ENCODE measurements around the gene CPEB3.
A peak's percentile ranks its signal among the peaks of the same experiment; 100 is the strongest.
"Not testable (repeated sequence)": the region's sequence is repeated elsewhere in the genome, so short reads cannot be mapped to it uniquely, and the experiment has no call there.

CPEB3 gene

DNA sequence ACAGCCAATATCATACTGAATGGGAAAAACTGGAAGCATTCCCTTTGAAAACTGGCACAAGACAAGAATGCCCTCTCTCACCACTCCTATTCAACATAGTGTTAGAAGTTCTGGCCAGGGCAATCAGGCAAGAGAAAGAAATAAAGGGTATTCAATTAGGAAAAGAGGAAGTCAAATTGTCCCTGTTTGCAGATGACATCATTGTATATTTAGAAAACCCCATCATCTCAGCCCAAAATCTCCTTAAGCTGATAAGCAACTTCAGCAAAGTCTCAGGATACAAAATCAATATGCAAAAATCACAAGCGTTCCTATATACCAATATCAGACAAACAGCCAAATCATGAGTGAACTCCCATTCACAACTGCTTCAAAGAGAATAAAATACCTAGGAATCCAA is 156.8 kb downstream of the CPEB3 start:
- DNase-seq: not testable (repeated sequence)

DNA sequence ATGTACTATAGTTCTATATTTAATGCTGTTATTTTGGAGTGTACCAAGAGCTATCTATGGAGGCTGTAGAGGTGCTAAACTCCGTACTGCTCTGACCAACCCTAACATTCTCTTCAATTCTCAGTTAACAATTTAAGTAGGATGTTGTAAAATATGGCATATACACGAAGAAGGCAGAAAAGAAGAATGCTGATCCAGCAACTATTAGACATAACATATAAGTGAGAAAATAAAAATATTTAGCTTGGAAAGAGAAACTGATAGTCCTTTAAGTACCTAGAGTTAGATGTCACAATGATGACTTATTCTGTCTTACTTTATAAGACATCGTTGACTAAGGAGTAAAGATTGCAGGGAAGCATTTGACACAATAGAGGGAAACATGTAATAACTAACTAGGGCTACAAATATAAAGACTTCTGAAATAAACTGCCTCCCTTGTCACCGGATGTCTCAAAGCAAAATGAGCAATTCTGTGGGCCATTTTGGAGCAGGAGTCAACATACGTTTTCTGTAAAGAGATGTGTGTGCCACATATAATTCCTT is 159.5 kb downstream of the CPEB3 start:
- no peak for DNase-seq

DNA sequence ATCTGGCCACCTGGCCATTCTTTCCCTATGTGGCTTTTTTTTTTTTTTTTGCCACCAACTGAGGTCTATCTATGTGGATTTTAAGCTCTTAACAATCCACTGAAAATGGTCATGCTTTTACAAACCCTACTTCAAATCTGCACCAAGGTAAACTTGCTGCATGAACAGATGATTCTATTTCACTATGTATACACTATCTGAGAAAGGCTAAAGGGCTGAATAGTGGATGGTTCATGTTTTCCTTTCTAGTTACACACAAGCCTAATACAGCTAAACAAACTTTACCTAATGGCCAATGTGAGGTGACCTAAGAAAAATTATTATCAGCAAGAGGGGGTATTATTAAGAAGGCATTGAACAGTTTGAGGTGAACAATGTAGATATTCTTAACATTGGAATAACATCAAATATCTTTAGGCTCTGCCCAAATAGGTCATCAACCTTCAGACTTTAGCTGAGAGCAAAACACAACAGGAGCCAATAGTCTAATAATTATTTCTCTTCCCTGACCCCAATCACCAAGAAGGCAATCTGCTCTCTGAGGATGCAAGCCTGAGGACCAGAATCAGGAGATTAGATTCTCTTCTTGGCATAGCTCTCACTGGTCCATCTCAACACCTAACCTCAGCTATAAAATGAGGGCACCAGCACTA is 160.1 kb downstream of the CPEB3 start:
- no peak for DNase-seq

DNA sequence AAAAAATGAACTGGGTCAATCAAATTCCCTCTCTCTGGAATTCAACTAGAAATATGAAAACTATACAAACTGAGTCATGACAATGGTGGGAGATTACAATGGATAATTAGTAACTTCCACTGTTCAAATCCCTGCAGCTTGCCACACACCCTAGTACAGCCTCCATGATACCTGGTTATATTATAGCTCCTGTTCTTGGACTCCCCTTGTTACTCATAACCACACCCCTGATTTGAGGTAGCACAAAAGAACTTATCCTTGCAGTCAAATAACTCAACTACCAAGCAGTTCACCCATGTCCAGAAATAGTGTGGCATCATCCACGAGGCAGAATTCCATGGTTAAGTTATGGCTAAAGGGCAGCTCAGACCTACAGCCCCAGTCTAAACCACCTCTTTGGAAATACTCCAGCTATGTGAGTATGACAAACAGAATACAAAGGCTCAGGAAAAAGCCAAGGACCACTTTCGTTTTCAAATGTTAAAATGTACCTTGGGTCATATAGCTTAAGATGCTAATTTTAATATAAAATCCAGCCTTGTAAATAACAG is 164.7 kb downstream of the CPEB3 start:
- no peak for DNase-seq

DNA sequence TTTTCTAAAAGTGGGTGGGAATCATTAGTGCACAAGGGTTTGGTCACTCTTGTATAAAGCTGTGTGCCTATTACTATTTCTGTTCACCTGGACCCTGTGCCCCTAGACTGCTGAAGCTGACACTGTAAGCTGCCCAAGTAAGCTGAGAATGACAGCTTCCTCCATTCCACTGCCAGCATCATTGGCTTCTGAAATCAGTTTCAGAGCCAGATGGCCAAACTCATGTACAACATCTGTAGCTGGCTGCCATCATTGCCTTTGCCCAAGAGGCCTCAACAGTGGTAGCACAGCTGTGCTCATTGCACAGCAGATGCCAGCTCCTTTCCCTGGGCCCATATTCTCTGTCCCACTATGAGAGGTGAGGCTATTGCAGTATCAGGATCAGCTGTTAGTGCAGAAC is 165.7 kb downstream of the CPEB3 start:
- DNase-seq: no peak

DNA sequence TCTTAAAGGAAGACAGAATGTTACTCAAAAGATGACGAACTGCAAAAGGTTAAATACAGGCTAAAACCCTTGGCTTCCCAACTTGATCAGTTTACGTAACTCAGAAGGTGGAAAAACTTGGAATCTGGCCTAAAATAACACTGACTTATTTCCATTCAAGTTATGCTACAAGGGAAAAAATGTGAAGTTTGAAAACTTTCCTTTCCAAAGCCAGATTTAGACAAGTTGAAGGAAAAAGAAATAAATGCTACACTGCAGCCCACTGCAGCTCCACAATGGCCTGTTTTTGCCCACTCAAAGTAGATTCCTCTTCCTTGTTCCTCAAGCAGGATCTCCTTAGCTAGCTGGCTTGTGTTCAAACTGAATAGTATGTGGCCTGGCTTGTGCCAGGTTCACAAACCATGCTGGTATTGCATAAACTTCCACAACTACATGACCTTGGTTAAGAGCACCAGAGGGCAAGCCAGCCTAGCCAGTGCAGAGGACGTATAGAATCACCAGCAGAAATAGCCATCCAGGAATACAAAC is 166.2 kb downstream of the CPEB3 start:
- peak; percentile 80 for DNase-seq

DNA sequence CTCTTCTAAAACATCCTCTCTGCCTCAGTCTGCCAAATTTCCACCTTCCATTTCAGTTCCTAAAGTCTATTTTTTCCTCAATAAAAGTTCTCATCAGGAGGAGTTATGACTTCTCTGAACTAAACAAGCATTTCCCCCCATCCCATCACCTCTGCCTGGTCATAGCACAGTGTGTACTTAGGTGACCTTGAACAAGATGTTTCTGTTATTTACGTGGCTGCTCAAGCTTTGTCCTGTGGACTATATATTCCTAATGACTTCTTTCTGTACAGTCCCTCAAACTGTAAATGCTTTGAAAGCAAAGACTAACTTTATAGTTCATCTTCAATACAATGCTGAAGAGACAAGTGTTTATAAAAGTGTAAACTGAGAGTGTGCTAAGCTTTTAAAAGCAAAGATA is 166.9 kb downstream of the CPEB3 start:
- no peak for DNase-seq

DNA sequence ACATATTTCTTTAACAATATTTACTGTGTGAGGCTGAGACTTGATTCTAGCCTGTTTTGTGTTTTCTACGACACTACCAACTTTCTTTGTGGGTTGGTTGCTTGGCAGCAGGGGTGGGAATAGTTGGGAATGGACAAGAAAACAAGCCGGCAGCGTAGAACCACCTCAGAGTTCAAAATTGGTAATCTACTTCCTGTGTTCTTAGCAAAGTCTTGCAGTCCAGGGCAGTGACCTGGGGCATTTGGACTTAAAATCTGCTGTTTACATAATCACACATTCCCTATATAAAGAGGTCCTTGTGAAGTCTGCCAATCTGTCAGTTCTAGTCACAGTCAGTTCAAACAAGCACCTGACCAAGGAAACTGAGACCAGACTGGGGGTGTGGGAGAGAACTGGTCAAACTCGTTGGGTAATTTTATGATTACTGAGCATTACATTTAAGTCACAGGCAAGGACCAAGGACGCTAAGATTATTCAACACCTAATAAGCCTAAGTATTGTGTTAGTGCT is 167.9 kb downstream of the CPEB3 start:
- DNase-seq: peak; percentile 12

DNA sequence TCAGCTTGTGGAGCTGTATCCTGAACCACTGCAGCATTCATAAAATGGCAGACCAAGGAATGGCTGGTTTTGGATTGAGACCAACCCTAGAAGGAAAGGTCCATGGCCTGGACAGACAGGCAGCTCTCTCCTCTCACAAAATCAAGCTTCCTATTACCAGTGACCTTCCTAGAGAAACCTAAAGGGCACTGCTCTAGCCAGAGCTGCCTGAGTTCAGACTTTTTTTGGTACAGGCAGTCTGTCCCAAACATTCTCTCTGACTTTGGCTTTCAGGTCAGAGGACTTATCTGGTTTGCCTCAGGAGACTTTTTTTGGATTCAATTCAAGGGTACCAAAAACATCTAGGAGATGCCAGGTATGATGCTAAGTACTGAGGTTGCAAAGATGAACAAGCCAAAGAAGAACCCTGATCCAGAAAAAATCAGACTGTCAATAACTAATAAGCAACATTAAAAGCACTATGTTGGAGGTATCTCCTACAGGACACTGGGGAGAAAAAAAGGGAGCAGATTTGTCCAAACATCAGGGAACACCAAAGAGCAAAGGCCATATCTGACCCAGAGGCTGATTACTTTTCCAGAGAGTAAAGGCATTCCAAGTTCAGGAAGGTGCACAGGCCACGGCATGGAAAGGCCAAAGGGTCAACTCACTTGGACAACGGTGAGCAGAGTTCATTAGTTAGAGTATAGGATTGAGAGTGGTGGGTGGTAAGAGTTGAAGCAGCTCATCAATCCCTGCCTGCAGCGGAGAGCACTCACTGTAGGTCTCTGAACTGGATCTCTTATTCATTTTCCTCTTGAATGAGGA is 169.0 kb downstream of the CPEB3 start:
- DNase-seq: no peak

DNA sequence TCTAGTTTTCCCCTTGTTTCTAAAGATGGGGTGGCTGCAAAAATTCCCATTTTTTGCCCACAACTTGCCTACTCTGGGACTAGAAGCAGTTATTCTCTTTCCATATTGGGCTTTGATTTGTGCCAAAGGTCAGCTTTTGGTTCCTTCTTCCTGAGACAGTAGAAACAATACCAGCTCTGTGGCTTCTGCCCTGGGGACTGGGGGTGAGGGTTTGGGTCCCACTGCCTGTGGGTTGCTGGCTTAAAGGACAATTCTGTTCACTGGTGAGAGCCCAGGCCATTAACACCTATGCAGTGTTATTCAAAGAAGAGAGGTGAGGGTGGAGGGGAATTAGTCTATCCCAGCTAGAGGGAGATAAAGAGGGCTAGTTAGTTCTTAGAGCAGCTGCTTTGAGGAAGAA is 171.5 kb downstream of the CPEB3 start:
- DNase-seq: no peak

DNA sequence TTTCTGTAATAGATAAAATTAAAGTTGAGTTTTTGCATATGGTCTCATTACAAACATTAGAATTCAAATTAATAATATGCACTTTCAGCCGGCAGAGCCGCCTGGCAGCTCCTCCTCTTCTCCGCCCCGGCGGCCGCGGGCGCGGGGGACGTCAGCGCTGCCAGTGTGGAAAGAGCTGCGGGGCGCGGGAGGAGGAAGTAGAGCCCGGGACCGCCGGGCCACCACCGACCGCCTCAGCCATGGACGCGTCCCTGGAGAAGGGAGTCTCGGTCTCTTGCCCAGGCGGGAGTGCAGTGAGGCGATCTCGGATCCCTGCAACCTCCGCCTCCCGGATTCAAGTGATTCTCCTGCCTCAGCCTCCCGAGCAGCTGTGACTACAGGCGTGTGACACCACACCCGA is 176.0 kb downstream of the CPEB3 start:
- not testable (repeated sequence) for DNase-seq

DNA sequence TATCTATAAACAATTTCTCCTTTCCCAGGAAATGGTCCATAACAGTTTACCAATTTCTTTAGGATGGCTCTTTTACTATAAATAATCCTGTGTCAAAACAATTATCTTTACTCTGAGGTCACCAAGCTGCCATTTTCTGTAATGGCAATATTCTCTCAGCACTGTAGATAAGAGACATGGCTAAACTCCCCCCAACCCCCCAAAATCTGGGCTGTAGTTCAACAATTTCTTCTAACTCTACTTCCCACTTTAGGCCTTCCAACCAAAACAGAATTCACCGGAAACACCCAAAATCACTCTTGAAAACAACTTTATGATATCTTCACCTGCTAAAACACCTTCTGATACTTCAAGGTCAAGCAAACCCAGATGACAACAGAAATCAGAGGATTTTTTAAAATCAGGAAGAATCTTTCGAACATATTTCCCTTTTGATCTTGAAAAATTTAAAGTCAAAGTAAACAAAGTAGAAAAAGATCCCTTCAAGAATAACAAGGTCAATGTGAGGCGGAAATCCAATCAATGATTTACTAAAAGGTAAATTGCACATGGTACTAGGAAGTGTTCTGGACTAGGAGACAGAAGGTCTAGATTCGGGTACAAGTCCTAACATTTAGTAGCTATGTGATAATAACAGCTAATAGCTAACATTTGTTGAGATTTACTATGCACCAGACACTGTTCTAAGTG is 176.8 kb downstream of the CPEB3 start:
- no peak for DNase-seq

DNA sequence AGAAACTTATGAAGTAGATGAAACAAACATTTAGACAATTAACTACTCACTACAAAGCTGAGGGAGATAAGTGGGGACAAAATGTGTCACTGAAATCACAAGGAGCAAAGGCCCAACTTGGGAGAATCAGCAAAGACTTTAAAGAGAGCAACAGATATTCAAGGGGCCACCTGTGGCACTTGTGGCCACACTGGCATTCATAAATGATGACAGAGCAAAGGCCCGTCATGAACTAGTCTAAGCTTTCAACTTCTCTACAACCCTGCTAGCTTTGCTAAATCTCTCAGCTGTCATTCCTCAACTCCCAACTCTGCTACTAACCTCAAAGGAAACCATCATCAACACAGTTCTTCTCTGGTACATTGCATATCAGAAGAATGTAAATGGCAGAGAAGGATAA is 178.4 kb downstream of the CPEB3 start:
- DNase-seq: no peak

DNA sequence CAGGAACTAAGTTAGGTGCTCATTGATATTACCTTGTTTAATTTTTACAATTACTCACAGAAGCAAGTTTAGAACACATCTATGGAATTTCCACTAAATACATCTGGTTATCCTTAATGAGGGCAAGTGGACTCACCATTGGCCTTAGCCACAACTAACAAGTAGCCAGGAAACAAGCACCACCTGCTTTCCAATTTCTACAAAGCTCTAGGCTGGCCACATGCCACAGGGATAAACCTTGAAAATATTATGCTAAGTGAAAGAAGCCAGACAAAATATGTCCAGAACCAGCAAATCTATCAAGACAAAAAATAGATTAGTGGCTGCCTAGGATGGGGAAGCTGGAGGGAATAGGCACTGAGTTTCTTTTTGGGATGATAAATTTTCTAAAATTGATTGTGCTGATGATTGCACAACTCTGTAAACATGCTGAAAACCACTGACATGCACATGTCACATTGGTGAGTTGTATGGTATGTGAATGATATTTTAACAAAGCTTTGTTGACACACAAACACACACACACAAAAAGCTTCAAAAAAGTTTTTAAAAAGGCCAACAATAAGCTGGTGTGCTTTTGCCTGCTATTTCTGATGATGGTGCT is 179.4 kb downstream of the CPEB3 start:
- DNase-seq: no peak

DNA sequence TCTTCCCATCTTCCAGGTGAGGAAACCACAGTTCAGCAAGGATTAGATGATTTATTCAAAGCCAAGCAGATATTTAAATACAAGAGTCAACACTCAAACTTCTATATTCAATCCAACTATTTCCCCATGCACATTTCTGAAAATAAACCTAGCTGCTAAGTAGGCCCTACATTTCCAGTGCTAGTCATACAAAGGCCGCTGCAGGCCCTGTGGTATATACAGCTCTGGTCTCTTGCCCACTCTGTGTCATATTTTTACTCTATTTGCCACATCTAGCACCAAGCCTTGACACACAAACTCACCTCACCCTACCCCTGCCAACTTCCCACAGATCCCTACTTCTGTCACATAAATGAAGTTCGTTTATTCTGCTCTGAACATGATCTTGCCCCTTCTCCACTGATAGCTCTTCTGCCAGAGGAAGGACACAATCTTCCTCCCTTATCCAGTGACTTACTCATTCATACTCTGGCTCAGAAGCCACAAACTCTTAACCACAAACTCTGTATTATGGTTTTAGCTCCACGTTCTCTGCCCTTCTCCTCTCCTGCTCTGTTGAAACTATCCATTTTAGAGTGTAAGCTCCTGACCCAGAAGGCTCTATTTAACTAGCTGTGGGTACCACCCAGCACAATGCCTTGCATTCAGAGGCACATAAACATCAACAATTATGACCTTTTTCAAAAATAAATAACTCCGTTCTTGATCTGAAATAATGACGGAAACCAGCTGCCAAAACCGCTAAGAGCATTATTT is 180.7 kb downstream of the CPEB3 start:
- no peak for DNase-seq

DNA sequence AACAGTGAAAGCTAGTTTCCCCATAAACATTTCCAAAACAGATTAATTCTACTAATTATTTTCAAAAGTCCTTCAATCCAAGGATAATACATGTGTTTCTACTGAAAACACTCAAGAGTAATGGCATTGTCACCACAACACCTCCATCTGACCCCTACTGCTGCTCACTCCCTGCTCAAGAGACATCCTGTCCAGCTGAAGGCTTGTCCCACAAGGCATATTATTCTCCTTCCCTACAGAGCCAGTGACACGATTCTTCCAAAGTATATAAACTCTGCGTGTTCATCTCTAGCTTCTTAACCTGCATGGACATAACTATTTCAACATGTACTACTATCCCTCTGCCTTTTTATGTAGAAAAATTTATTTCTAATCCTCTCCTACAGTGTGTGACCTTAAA is 182.1 kb downstream of the CPEB3 start:
- no peak for DNase-seq

DNA sequence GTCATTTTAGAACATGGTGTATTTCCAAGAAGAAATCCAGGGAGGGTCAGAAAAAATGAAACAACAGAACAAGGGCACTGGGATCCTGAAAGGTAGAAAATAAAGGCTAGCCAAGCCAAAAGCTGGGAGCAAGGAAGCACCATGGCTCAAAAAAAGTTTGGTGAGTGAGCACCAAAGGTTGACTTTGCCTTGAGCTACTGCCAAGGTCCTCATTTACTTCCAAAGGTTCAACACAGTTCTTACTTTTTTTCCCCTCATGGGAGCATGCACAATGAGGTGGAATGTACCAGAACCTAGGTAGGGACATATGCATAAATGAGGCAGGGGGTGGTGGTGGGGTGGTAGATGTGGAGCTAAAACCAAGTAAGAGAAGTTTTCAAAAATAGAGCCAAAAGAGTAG is 182.8 kb downstream of the CPEB3 start:
- no peak for DNase-seq

DNA sequence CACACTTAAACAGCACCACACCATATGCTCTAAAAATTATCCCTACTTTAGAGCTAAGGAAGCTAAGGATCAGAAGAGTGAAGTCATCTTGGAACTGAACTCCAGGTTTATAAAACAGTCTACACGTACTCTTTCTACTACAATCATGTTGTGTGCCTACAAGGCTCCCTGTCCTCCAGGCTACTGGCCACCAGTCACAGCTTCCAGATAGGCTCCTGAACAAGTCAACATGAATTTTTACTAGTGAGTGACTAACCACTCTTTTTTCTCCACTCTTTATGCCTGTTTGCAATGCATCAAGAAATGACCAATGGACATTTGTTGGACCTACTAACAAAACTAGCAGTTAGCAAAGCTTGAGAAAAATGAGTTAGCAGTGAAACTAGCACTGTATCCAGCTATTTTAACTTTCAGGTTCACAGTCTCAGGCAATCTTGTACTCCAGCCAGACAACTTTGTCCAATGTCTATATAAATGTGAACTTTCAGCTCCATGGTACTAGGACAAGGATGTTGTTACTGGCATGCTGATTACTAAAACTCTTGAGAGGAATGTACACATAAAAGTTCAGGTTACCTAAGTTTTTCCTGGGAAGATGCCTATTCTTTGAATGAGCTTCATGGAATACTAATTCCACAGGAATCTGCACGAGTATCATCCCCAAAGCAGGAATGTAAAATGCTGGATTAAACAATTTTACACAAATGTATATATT is 187.3 kb downstream of the CPEB3 start:
- peak; percentile 13 for DNase-seq

DNA sequence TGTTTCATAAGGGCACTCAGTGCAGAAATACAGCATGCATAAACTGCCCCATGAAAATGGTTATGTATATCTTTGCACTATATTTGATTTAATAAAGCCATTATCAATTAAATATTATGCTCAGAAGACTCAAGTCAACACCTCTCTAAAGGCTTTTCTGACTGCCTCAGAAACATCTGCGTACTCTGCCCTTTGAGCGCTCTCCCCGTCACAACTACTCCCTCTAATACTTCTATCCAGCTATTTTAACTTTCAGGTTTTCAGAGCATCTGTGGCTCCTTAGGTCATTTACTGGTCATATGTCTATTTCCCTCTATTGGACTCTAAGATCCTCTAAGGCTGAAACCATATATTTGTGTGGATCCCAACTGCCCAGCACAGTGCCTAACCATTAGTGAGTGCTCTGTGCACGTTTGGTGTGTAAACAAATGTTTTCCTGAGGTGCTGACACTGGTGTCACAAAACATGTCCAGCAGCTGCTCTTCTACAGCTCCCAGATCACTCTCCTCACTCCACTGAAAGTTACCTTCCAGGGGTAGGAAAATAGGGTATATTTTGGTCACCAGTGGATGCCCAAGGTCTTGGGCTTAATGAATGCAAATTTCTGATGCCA is 188.2 kb downstream of the CPEB3 start:
- DNase-seq: no peak

DNA sequence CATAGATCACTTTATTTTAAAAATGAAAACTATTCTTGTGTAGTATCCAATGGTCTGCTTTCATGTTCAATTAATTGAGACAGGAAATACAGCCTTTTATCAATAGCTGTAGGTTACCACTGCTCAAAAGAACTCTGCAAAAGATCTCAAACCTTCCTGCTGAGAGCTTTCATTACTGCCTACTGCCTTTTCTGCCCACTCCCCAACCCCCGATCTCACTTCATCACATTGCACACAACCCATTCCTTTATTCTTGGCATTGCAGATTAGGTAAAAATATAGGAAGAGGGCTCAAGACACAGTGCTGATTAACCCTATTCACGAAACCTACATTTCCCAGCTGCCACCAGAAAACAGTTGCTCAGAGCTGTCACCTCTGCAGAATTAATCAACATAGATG is 195.9 kb downstream of the CPEB3 start:
- no peak for DNase-seq

DNA sequence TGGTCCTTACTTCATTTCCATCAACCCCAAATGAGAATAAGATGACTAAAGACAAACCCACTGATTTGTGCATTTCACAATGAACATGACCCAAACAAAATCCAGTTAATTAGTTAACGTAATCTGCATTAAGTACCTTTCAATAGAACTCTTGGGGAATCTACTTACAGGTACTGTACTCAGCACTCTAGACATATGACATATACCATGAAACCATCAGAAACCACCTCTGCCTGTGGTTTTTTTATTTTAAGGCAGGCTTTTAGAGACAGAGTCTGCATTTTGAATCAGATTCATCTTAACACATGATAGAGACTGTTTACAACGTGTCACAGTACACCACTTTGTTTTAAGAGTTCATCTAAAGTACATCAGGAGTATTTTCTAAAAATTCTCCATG is 198.9 kb downstream of the CPEB3 start:
- DNase-seq: no peak
